Liver (tissue), 9 donors: ENCODE measurements around the gene TMTC1. TPM values are rescaled to one million over a fixed set of nuclear protein-coding genes. Genes with fewer than 3 reads are reported as not detected.

Experiments
- DNase-seq: peaks from one replicate; pipeline ENCODE4 v3.0.0-alpha.2; 2017; ENCODE audit warnings: low spot score
- H3K27ac ChIP-seq, 2 donors: one replicate each; pipeline ENCODE4 v1.7.0; 2013; ENCODE audit warnings: inconsistent platforms in 2 of 2, low read length in 2 of 2, control low read depth in 1 of 2, low read depth in 1 of 2, mild to moderate bottlenecking in 1 of 2
- H3K27me3 ChIP-seq, 4 donors: one replicate each; pipeline versions ENCODE4 v1.6.1 to v1.7.0; 2013; ENCODE audit warnings: low read length in 3 of 4, inconsistent platforms in 1 of 4, mild to moderate bottlenecking in 1 of 4, moderate library complexity in 1 of 4; ENCODE audit not compliant: control insufficient read depth in 4 of 4, insufficient read depth in 4 of 4
- H3K36me3 ChIP-seq, 4 donors: one replicate each; pipeline versions ENCODE4 v1.6.1 to v1.7.0; 2013; ENCODE audit warnings: low read length in 3 of 4, mild to moderate bottlenecking in 3 of 4, low read depth in 1 of 4, moderate library complexity in 1 of 4; ENCODE audit not compliant: control insufficient read depth in 4 of 4, insufficient read depth in 3 of 4
- H3K4me1 ChIP-seq, 4 donors: one replicate each; pipeline versions ENCODE4 v1.6.1 to v1.7.0; 2013; ENCODE audit warnings: low read length in 3 of 4, mild to moderate bottlenecking in 3 of 4, moderate library complexity in 1 of 4; ENCODE audit not compliant: control insufficient read depth in 4 of 4, insufficient read depth in 4 of 4
- H3K4me3 ChIP-seq, 3 donors: one replicate each; pipeline versions ENCODE4 v1.6.1 to v1.7.0; 2013; ENCODE audit warnings: low read length in 3 of 3, control low read depth in 1 of 3, low read depth in 1 of 3, mild to moderate bottlenecking in 1 of 3
- H3K9ac ChIP-seq, 2 donors: one replicate each; pipeline ENCODE4 v1.7.0; 2013; ENCODE audit warnings: low read length in 2 of 2, mild to moderate bottlenecking in 2 of 2, moderate library complexity in 2 of 2, control low read depth in 1 of 2, low read depth in 1 of 2
- H3K9me3 ChIP-seq, 4 donors: one replicate each; pipeline versions ENCODE4 v1.6.1 to v1.7.0; 2013; ENCODE audit warnings: low read length in 3 of 4; ENCODE audit not compliant: control insufficient read depth in 4 of 4
- FOXA1 ChIP-seq: IDR thresholded peaks from 2 replicates; pipeline ENCODE4 v1.6.1; 2016; ENCODE audit warnings: antibody characterized with exemption
- GABPA ChIP-seq, 2 donors: IDR thresholded peaks in 1 of 2; conservative IDR thresholded peaks in 1 of 2; 2 replicates each; pipeline ENCODE4 v1.6.1; 2016; ENCODE audit warnings: antibody characterized with exemption in 2 of 2, mild to moderate bottlenecking in 1 of 2, moderate library complexity in 1 of 2
- HNF4A ChIP-seq, 2 donors: conservative IDR thresholded peaks; 2 replicates each; pipeline ENCODE4 v1.6.1; 2016; ENCODE audit warnings: antibody characterized with exemption in 2 of 2, mild to moderate bottlenecking in 2 of 2
- HNF4G ChIP-seq: IDR thresholded peaks from 2 replicates; pipeline ENCODE4 v1.6.1; 2016; ENCODE audit warnings: antibody characterized with exemption
- RAD21 ChIP-seq, 2 donors: IDR thresholded peaks; 2 replicates each; pipeline ENCODE4 v1.6.1; 2016; ENCODE audit warnings: antibody characterized with exemption in 2 of 2, mild to moderate bottlenecking in 2 of 2
- TAF1 ChIP-seq: conservative IDR thresholded peaks from 2 replicates; pipeline ENCODE4 v1.6.1; 2016; ENCODE audit warnings: antibody characterized with exemption, mild to moderate bottlenecking
- YY1 ChIP-seq: IDR thresholded peaks from 2 replicates; pipeline ENCODE4 v1.6.1; 2016; ENCODE audit warnings: antibody characterized with exemption, mild to moderate bottlenecking
- WGBS: extraction: QIAGEN DNeasy Blood & Tissue Kit; methylation state at CpG from one replicate; pipeline ENCODE4 v1.1.7; 2013; 5-methylcytosine and 5-hydroxymethylcytosine counted together
- polyA plus RNA-seq, 2 donors: library from polyadenylated mRNA; stranded (reverse) in 1 of 2; unstranded in 1 of 2; fragments of 200-250 nt in 1 of 2; fragments of >200 nt in 1 of 2; fragmentation: Nextera tagmentation in 1 of 2; extraction: Ambion mirVana in 1 of 2; gene quantifications; one replicate each; pipeline versions ENCODE4 v1.2.1 to v1.2.3, GENCODE V29; 2013 to 2015
- total RNA-seq, 2 donors: library from RNA; depleted of rRNA; stranded (reverse); fragments of >200 nt; gene quantifications; one replicate each; pipeline ENCODE4 v1.2.3, GENCODE V29; 2014
- TF ChIP-seq, protein P1 (sequence below): IDR thresholded peaks from 2 replicates; pipeline ENCODE4 v1.6.1; 2016; ENCODE audit warnings: antibody characterized with exemption
- TF ChIP-seq, protein P2 (sequence below): IDR thresholded peaks from 2 replicates; pipeline ENCODE4 v1.6.1; 2016; ENCODE audit warnings: antibody characterized with exemption
- TF ChIP-seq, protein P3 (sequence below): fragments of 150-350 bp; IDR thresholded peaks from 2 replicates; pipeline ENCODE4 v1.5.1; 2017; ENCODE audit warnings: improper control_type of control experiment, low read depth, low read length; ENCODE audit not compliant: missing input control
- TF ChIP-seq, protein P4 (sequence below): IDR thresholded peaks from 2 replicates; pipeline ENCODE4 v1.6.1; 2016; ENCODE audit warnings: antibody characterized with exemption
- TF ChIP-seq, protein P5 (sequence below): IDR thresholded peaks from 2 replicates; pipeline ENCODE4 v1.6.1; 2016; ENCODE audit warnings: antibody characterized with exemption, mild to moderate bottlenecking
- donor health status: healthy.
- donor health status: healthy.
- donor health status: healthy.
- donor health status: healthy.
- donor health status: healthy.

The TMTC1 gene
- total and polyA plus RNA-seq, 4 donors, result 0.76 to 3.3 (median 2.1) TPM

DNA sequence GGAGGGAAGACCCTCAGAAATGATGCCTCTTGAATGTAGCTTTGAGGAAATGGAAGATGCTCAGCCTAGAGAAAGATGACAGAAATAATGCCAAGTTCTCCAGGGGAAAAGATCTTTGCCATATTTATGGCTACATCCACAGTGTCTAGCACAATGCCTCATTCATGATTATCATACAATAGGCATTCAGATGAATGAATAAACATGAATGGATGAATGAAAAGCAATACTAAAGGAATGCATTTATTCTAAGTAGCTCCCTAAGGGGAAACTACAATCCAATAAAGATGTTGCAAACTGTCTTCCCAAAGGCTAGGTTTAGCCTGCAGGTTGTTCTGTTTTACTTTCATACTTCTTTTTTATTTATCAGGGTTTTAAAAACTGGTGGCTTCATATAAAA is 12.0 kb downstream of the TMTC1 start:
- Histone ChIP-seq H3K36me3 (no peaks in the 10 kb centered on the region), H3K9ac (no peak overlapping the region), H3K27ac (no peak overlapping the region), H3K4me1 (peaks cover 0 to 5% (median 0%) of the 10 kb centered on the region in 4 donors), H3K27me3 (no peaks in the 10 kb centered on the region), H3K9me3 (no peaks in the 10 kb centered on the region), H3K4me3 (no peak overlapping the region)
- TF ChIP-seq, protein P1, sequence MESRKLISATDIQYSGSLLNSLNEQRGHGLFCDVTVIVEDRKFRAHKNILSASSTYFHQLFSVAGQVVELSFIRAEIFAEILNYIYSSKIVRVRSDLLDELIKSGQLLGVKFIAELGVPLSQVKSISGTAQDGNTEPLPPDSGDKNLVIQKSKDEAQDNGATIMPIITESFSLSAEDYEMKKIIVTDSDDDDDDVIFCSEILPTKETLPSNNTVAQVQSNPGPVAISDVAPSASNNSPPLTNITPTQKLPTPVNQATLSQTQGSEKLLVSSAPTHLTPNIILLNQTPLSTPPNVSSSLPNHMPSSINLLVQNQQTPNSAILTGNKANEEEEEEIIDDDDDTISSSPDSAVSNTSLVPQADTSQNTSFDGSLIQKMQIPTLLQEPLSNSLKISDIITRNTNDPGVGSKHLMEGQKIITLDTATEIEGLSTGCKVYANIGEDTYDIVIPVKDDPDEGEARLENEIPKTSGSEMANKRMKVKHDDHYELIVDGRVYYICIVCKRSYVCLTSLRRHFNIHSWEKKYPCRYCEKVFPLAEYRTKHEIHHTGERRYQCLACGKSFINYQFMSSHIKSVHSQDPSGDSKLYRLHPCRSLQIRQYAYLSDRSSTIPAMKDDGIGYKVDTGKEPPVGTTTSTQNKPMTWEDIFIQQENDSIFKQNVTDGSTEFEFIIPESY, result no peak
- TF ChIP-seq, protein P2, sequence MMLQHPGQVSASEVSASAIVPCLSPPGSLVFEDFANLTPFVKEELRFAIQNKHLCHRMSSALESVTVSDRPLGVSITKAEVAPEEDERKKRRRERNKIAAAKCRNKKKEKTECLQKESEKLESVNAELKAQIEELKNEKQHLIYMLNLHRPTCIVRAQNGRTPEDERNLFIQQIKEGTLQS, result no peak
- TF ChIP-seq YY1, result no peak
- TF ChIP-seq GABPA (IDR thresholded peaks at IDR 0.05 in 1 of 2, conservative IDR thresholded peaks at IDR 0.05 in 1 of 2), result no peak
- DNase-seq, result no peak

DNA sequence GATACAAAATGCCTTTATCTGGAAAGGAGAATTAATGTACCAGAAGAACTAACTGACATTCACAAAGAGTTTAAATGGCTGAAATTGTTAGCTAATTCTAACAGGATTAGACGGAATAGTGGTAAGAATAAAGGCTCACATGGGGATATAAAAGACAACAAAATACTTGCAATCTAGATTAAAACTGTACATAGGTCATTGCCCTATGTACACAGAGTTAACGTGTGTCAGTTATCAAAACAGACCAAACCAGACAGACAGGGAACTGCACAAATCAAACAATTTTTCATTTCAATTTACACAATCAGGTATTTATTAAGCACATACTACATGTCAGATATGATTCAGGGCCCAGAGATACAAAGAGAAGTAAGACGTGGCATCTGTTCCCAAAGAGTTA is 12.6 kb downstream of the TMTC1 start:
- H3K36me3 ChIP-seq, result no peaks in the 10 kb centered on the region
- no peaks in the 10 kb centered on the region for H3K9me3 ChIP-seq
- peaks cover 0 to 5% (median 0%) of the 10 kb centered on the region in 4 donors for H3K4me1 ChIP-seq
- no peak overlapping the region for H3K9ac ChIP-seq
- WGBS, result 32% methylated on average over 3 of the region's 3 CpGs
- TF ChIP-seq, protein P3, sequence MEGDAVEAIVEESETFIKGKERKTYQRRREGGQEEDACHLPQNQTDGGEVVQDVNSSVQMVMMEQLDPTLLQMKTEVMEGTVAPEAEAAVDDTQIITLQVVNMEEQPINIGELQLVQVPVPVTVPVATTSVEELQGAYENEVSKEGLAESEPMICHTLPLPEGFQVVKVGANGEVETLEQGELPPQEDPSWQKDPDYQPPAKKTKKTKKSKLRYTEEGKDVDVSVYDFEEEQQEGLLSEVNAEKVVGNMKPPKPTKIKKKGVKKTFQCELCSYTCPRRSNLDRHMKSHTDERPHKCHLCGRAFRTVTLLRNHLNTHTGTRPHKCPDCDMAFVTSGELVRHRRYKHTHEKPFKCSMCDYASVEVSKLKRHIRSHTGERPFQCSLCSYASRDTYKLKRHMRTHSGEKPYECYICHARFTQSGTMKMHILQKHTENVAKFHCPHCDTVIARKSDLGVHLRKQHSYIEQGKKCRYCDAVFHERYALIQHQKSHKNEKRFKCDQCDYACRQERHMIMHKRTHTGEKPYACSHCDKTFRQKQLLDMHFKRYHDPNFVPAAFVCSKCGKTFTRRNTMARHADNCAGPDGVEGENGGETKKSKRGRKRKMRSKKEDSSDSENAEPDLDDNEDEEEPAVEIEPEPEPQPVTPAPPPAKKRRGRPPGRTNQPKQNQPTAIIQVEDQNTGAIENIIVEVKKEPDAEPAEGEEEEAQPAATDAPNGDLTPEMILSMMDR, result no peak
- H3K4me3 ChIP-seq, result no peak overlapping the region
- DNase-seq, result no peak
- no peak overlapping the region for H3K27ac ChIP-seq
- no peaks in the 10 kb centered on the region for H3K27me3 ChIP-seq

DNA sequence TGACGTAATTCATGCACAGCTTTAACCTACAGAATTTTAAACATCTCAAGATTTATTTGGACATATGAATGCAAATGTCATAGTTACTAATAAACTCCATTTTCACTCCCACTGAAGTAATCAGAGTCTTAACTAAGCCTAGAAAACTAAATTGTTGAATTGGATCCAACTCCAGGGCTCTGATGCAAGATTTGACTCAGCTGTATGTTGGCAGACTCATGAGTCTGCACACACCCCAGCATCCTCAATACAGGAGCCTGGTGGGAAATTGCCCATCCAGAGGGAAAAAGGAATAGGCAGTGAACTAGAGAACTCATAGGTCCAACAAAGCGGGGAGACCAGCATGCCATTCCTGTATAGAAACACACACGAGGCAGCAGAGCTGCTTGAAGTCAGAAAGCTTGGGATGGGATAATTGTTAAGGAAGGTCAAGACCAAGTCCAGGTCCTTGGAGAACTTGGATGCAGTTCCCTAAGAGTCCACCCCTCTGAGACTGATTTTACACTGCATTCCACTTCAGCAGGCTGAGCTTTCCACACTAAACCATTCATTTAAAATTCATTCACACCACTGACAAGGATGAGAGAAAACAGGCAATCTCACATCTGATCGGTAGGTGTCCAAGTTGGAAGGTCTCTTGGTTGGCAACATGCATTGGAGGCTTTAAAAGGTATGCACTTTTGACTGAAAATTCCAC is 14.4 kb downstream of the TMTC1 start:
- H3K9me3 ChIP-seq, result no peaks in the 10 kb centered on the region
- no peak overlapping the region for H3K4me3 ChIP-seq
- H3K36me3 ChIP-seq, result no peaks in the 10 kb centered on the region
- 92% methylated on average over 4 of the region's 4 CpGs for WGBS
- DNase-seq, result no peak
- no peak overlapping the region for H3K27ac ChIP-seq
- H3K4me1 ChIP-seq, result peaks cover 0 to 5% (median 0%) of the 10 kb centered on the region in 4 donors
- no peak overlapping the region for H3K9ac ChIP-seq
- TF ChIP-seq TAF1 (no peak), HNF4A (conservative IDR thresholded peaks at IDR 0.05) (no peak), RAD21 (IDR thresholded peaks at IDR 0.05) (no peak), YY1 (no peak), HNF4G (no peak), FOXA1 (no peak)
- TF ChIP-seq, protein P4, sequence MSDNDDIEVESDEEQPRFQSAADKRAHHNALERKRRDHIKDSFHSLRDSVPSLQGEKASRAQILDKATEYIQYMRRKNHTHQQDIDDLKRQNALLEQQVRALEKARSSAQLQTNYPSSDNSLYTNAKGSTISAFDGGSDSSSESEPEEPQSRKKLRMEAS, result no peak
- TF ChIP-seq, protein P1, result no peak
- TF ChIP-seq, protein P5, sequence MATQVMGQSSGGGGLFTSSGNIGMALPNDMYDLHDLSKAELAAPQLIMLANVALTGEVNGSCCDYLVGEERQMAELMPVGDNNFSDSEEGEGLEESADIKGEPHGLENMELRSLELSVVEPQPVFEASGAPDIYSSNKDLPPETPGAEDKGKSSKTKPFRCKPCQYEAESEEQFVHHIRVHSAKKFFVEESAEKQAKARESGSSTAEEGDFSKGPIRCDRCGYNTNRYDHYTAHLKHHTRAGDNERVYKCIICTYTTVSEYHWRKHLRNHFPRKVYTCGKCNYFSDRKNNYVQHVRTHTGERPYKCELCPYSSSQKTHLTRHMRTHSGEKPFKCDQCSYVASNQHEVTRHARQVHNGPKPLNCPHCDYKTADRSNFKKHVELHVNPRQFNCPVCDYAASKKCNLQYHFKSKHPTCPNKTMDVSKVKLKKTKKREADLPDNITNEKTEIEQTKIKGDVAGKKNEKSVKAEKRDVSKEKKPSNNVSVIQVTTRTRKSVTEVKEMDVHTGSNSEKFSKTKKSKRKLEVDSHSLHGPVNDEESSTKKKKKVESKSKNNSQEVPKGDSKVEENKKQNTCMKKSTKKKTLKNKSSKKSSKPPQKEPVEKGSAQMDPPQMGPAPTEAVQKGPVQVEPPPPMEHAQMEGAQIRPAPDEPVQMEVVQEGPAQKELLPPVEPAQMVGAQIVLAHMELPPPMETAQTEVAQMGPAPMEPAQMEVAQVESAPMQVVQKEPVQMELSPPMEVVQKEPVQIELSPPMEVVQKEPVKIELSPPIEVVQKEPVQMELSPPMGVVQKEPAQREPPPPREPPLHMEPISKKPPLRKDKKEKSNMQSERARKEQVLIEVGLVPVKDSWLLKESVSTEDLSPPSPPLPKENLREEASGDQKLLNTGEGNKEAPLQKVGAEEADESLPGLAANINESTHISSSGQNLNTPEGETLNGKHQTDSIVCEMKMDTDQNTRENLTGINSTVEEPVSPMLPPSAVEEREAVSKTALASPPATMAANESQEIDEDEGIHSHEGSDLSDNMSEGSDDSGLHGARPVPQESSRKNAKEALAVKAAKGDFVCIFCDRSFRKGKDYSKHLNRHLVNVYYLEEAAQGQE, result no peak
- no peaks in the 10 kb centered on the region for H3K27me3 ChIP-seq
